MM.1S (cell line): ENCODE measurements around the gene CHAF1A.

Source experiments
- DNase-seq: peaks from one replicate; pipeline ENCODE4 v3.0.0-alpha.2; 2015
- H2AFZ ChIP-seq: fragments of 300-600 bp; sonication (generic); 2 replicates; pipeline ENCODE4 v1.6.0; 2016; ENCODE audit warnings: antibody characterized with exemption, low read length
- H3F3A ChIP-seq: fragments of 300-600 bp; sonication (generic); 2 replicates; pipeline ENCODE4 v1.6.1; 2016; ENCODE audit warnings: mild to moderate bottlenecking, antibody characterized with exemption, low read length, moderate library complexity, mixed read lengths; ENCODE audit not compliant: insufficient read depth
- H3K27ac ChIP-seq: fragments of 300-600 bp; sonication (generic); 2 replicates; pipeline ENCODE4 v1.5.1; 2016; ENCODE audit warnings: mild to moderate bottlenecking, low read length
- H3K27me3 ChIP-seq: fragments of 300-600 bp; sonication (generic); replicated peaks from 2 replicates; pipeline ENCODE4 v1.6.0; 2016; ENCODE audit warnings: low read length; ENCODE audit not compliant: insufficient read depth
- H3K36me3 ChIP-seq: fragments of 300-600 bp; sonication (generic); replicated peaks from 2 replicates; pipeline ENCODE4 v1.6.1; 2016; ENCODE audit warnings: mild to moderate bottlenecking, low read length, mixed read lengths; ENCODE audit not compliant: insufficient read depth
- H3K4me1 ChIP-seq: fragments of 300-600 bp; sonication (generic); 2 replicates; pipeline ENCODE4 v1.6.1; 2016; ENCODE audit warnings: low read length, mixed read lengths
- H3K4me2 ChIP-seq: fragments of 300-600 bp; sonication (generic); 2 replicates; pipeline ENCODE4 v1.6.0; 2016; ENCODE audit warnings: low read depth, low read length
- H3K4me3 ChIP-seq: fragments of 300-600 bp; sonication (generic); 2 replicates; pipeline ENCODE4 v1.5.1; 2016; ENCODE audit warnings: low read length, mixed read lengths
- H3K79me2 ChIP-seq: fragments of 300-600 bp; sonication (generic); 2 replicates; pipeline ENCODE4 v1.6.1; 2016; ENCODE audit warnings: mixed run types, low read length, mixed read lengths
- H3K9ac ChIP-seq: fragments of 300-600 bp; sonication (generic); 2 replicates; pipeline ENCODE4 v1.6.1; 2016; ENCODE audit warnings: low read length, mixed read lengths
- H3K9me2 ChIP-seq: fragments of 300-600 bp; sonication (generic); replicated peaks from 2 replicates; pipeline ENCODE4 v1.6.1; 2016; ENCODE audit warnings: mild to moderate bottlenecking, low read length, mixed read lengths; ENCODE audit not compliant: insufficient read depth
- H3K9me3 ChIP-seq: fragments of 300-600 bp; sonication (generic); replicated peaks from 2 replicates; pipeline ENCODE4 v1.6.1; 2016; ENCODE audit warnings: mild to moderate bottlenecking, low read length, mixed read lengths; ENCODE audit not compliant: insufficient read depth
- H4K20me1 ChIP-seq: fragments of 300-600 bp; sonication (generic); 2 replicates; pipeline ENCODE4 v1.6.1; 2016; ENCODE audit warnings: mild to moderate bottlenecking, low read length, moderate library complexity, mixed read lengths; ENCODE audit not compliant: insufficient read depth
- CTCF ChIP-seq: fragments of 300-600 bp; sonication (generic); IDR thresholded peaks from 2 replicates; pipeline ENCODE4 v1.5.1; 2016; ENCODE audit warnings: antibody characterized with exemption, low read length, mixed read lengths
- EZH2 ChIP-seq: fragments of 300-600 bp; sonication (generic); optimal IDR thresholded peaks from 2 replicates; pipeline ENCODE3; 2017; ENCODE audit warnings: low read depth, mild to moderate bottlenecking, antibody characterized with exemption, low read length, mixed read lengths
- EZH2phosphoT487 ChIP-seq: fragments of 300-600 bp; sonication (generic); IDR thresholded peaks from 2 replicates; pipeline ENCODE4 v1.6.1; 2018; ENCODE audit warnings: antibody characterized with exemption, low read length

CHAF1A gene

GRCh38 chr19:4391306-4391693 lies 11.1 kb upstream of the CHAF1A start:
- H3K4me2 ChIP-seq, result no peak overlapping the region
- TF ChIP-seq EZH2 (no peak), CTCF (no peak), EZH2phosphoT487 (no peak)
- H3K4me3 ChIP-seq, result no peak overlapping the region
- H3K79me2 ChIP-seq, result peaks cover 97% of the 10 kb centered on the region
- H3K9me3 ChIP-seq, result no peaks in the 10 kb centered on the region
- no peak overlapping the region for H2AFZ ChIP-seq
- H3K27me3 ChIP-seq, result no peaks in the 10 kb centered on the region
- H3F3A ChIP-seq, result no peaks in the 10 kb centered on the region
- H4K20me1 ChIP-seq, result peaks cover 22% of the 10 kb centered on the region
- no peaks in the 10 kb centered on the region for H3K36me3 ChIP-seq
- no peak for DNase-seq
- no peaks in the 10 kb centered on the region for H3K9me2 ChIP-seq
- H3K27ac ChIP-seq, result no peak overlapping the region
- peaks cover 12% of the 10 kb centered on the region for H3K4me1 ChIP-seq
- no peak overlapping the region for H3K9ac ChIP-seq

- no peaks in the 10 kb centered on the region for H3K36me3 ChIP-seq
- H3K79me2 ChIP-seq, result peaks cover 97% of the 10 kb centered on the region
- peaks cover 12% of the 10 kb centered on the region for H3K4me1 ChIP-seq
- no peaks in the 10 kb centered on the region for H3K9me2 ChIP-seq
- H3K9me3 ChIP-seq, result no peaks in the 10 kb centered on the region
- H2AFZ ChIP-seq, result no peak overlapping the region
- peaks cover 25% of the 10 kb centered on the region for H4K20me1 ChIP-seq
- no peaks in the 10 kb centered on the region for H3F3A ChIP-seq
- no peak overlapping the region for H3K27ac ChIP-seq
- DNase-seq, result no peak
- H3K27me3 ChIP-seq, result no peaks in the 10 kb centered on the region
- H3K9ac ChIP-seq, result no peak overlapping the region
- no peak overlapping the region for H3K4me2 ChIP-seq
- no peak for TF ChIP-seq EZH2
- no peak for TF ChIP-seq CTCF
- H3K4me3 ChIP-seq, result no peak overlapping the region
Measured at GRCh38 chr19:4391701-4392483, 10.5 kb upstream of the CHAF1A start.

- TF ChIP-seq EZH2 (no peak), EZH2phosphoT487 (no peak), CTCF (no peak)
- H3K4me3 ChIP-seq, result no peak overlapping the region
- no peaks in the 10 kb centered on the region for H3K36me3 ChIP-seq
- H3K27me3 ChIP-seq, result no peaks in the 10 kb centered on the region
- no peaks in the 10 kb centered on the region for H3F3A ChIP-seq
- peaks cover 29% of the 10 kb centered on the region for H4K20me1 ChIP-seq
- H3K9me2 ChIP-seq, result no peaks in the 10 kb centered on the region
- H3K4me2 ChIP-seq, result peak overlapping the region; percentile 40
- H3K79me2 ChIP-seq, result peaks cover 99% of the 10 kb centered on the region
- no peaks in the 10 kb centered on the region for H3K9me3 ChIP-seq
- DNase-seq, result no peak
- no peak overlapping the region for H3K9ac ChIP-seq
- no peak overlapping the region for H3K27ac ChIP-seq
- peaks cover 12% of the 10 kb centered on the region for H3K4me1 ChIP-seq
- no peak overlapping the region for H2AFZ ChIP-seq
Measured at GRCh38 chr19:4393947-4394590, 8.4 kb upstream of the CHAF1A start.
